Progenitor cell of endocrine pancreas (in vitro differentiated cells): ENCODE data around the gene PKNOX1. TPM values are rescaled to one million over a fixed set of nuclear protein-coding genes. Genes with fewer than 3 reads are reported as not detected.
"Not testable (repeated sequence)": the region's sequence is repeated elsewhere in the genome, so short reads cannot be mapped to it uniquely, and the experiment has no call there.

Source experiments
- DNase-seq: peaks from one replicate; pipeline ENCODE4 v3.0.0; 2021; ENCODE audit warnings: low spot score; ENCODE audit not compliant: unreplicated experiment
- H3K27ac Mint-ChIP-seq: 2 replicates; pipeline ENCODE4 v1.8.0; 2021; ENCODE audit warnings: mild to moderate bottlenecking, moderate library complexity, mixed read lengths
- H3K27me3 Mint-ChIP-seq: 2 replicates; pipeline ENCODE4 v1.8.0; 2021; ENCODE audit warnings: mixed read lengths
- H3K36me3 Mint-ChIP-seq: 2 replicates; pipeline ENCODE4 v1.8.0; 2022; ENCODE audit warnings: mixed read lengths; ENCODE audit not compliant: insufficient read depth
- H3K4me1 Mint-ChIP-seq: 2 replicates; pipeline ENCODE4 v1.8.0; 2021; ENCODE audit warnings: low read depth, mixed read lengths
- H3K4me3 Mint-ChIP-seq: 2 replicates; pipeline ENCODE4 v1.8.0; 2021; ENCODE audit warnings: low read depth, mild to moderate bottlenecking, moderate library complexity, mixed read lengths
- H3K9me3 Mint-ChIP-seq: 2 replicates; pipeline ENCODE4 v1.8.0; 2021; ENCODE audit warnings: low read depth, mixed read lengths
- total RNA-seq: library from RNA; stranded (reverse); gene quantifications from 2 replicates; pipeline ENCODE4 v1.2.1, GENCODE V29; 2021
- TF ChIP-seq, protein P1 (sequence below): fragments of 200-600 bp; sonication (generic); IDR thresholded peaks from one replicate; pipeline ENCODE4 v1.5.0; 2021; ENCODE audit warnings: antibody characterized with exemption, mild to moderate bottlenecking; ENCODE audit not compliant: unreplicated experiment

The PKNOX1 gene
- total RNA-seq, 1 donor from 2014 or later: 27.7 TPM

DNA sequence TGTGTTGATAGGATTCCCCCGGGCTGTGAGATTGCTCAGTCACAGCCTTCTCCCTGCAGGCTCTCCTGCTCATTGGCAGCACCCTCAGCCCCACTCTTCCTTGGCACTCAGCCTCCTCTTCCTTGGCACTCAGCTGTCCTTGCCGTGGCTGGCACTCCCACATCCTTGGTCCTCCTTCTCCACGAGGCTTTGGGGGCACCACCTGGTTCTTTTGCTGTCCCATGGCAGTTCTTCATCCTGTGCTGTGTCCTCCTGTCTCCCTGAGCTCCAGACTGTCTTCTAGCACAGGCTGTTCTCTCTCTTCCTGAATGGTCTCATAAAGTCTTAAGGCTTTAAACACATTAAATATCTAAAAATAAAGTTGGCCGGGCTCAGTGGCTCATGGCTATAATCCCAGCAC is 27.0 kb downstream of the PKNOX1 start:
- peaks cover 4% of the 10 kb centered on the region for H3K4me1 Mint-ChIP-seq
- TF ChIP-seq, protein P1, sequence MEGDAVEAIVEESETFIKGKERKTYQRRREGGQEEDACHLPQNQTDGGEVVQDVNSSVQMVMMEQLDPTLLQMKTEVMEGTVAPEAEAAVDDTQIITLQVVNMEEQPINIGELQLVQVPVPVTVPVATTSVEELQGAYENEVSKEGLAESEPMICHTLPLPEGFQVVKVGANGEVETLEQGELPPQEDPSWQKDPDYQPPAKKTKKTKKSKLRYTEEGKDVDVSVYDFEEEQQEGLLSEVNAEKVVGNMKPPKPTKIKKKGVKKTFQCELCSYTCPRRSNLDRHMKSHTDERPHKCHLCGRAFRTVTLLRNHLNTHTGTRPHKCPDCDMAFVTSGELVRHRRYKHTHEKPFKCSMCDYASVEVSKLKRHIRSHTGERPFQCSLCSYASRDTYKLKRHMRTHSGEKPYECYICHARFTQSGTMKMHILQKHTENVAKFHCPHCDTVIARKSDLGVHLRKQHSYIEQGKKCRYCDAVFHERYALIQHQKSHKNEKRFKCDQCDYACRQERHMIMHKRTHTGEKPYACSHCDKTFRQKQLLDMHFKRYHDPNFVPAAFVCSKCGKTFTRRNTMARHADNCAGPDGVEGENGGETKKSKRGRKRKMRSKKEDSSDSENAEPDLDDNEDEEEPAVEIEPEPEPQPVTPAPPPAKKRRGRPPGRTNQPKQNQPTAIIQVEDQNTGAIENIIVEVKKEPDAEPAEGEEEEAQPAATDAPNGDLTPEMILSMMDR: no peak
- H3K27ac Mint-ChIP-seq: no peak overlapping the region
- H3K27me3 Mint-ChIP-seq: no peaks in the 10 kb centered on the region
- DNase-seq: no peak
- no peak overlapping the region for H3K4me3 Mint-ChIP-seq
- H3K36me3 Mint-ChIP-seq: peaks cover 30% of the 10 kb centered on the region
- H3K9me3 Mint-ChIP-seq: peaks cover 18% of the 10 kb centered on the region

DNA sequence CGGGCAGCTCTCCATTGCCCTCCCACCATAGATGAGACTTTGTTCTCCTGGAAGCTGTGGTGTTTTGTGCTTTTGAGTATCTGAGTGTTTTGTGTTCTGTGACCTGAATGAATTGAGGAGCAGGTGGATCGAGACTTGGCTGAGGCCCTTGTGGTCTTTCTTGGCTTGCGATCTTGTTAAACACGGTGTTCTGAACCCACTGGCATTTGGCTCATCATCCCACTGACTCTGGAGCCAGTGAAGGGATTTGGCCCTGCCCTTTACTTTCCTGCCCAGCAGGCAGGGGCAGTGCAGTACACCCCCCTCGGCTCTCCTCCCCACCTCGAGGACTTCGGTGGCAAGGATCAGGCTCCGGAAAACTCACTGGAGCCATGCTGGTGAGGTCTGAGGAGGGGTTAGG is 30.6 kb downstream of the PKNOX1 start:
- peaks cover 14% of the 10 kb centered on the region for H3K4me1 Mint-ChIP-seq
- no peak overlapping the region for H3K27ac Mint-ChIP-seq
- H3K27me3 Mint-ChIP-seq: no peaks in the 10 kb centered on the region
- TF ChIP-seq, protein P1: no peak
- H3K9me3 Mint-ChIP-seq: peaks cover 4% of the 10 kb centered on the region
- DNase-seq: no peak
- H3K36me3 Mint-ChIP-seq: peaks cover 29% of the 10 kb centered on the region
- no peak overlapping the region for H3K4me3 Mint-ChIP-seq

DNA sequence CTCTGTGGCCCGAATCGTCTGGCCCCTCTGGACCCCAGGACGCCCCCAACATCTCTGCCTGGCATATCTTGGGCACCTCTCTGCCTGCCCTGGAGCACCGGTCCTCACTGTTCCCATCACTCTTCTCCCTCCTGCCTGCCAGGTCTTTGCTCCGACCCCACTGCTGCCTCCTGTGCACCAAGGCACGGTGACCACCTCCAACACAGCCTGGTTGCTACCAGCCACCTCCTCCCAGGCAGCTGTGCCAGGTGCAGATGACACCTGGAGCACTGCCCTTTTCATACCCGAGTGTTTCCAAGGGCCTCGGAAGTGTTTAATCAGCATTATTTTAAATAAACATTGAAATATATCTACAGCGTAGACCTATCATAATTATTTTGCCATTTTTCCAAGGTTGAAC is 31.3 kb downstream of the PKNOX1 start:
- Mint-ChIP-seq H3K27ac (peak overlapping the region; percentile 60), H3K9me3 (no peaks in the 10 kb centered on the region), H3K4me3 (no peak overlapping the region), H3K27me3 (no peaks in the 10 kb centered on the region), H3K4me1 (peaks cover 14% of the 10 kb centered on the region), H3K36me3 (peaks cover 26% of the 10 kb centered on the region)
- no peak for DNase-seq
- TF ChIP-seq, protein P1: no peak

DNA sequence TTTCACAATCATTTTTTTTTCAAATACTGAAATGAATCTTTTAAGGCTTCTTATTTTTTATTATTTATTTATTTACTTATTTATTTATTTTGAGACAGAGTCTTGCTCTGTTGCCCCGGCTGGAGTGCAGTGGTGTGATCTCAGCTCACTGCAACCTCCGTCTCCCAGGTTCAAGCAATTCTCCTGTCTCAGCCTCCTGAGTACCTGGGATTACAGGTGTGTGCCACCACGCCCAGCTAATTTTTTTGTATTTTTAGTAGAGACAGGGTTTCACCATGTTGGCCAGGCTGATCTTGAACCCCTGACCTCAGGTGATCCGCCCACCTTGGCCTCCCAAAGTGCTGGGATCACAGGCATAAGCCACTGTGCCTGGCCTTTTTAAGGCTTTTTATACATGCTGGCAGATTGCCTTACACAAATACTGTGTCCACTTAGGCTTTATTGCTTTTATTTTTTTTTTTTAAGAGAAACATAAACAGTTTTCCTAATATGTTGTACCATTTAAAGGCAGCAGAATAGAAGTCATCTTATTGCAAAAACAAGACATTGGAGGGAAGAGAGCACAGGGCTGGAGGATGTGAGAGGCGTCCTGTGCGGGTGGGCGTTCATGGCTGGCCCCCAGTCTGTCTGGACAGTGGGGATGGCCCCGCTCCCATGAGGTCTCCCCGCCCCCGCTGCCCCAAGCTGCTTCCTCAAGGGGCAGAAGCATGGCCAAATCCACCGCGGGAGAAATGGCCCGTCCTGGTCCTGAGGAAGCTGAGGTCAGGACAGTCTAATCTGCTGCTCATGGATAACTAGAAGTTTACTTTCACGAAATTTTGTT is 31.9 kb downstream of the PKNOX1 start:
- peaks cover 14% of the 10 kb centered on the region for H3K4me1 Mint-ChIP-seq
- H3K36me3 Mint-ChIP-seq: peaks cover 26% of the 10 kb centered on the region
- peak overlapping the region; percentile 29 for H3K27ac Mint-ChIP-seq
- DNase-seq, H3K9me3 Mint-ChIP-seq, H3K27me3 Mint-ChIP-seq, H3K4me3 Mint-ChIP-seq: not testable (repeated sequence)

DNA sequence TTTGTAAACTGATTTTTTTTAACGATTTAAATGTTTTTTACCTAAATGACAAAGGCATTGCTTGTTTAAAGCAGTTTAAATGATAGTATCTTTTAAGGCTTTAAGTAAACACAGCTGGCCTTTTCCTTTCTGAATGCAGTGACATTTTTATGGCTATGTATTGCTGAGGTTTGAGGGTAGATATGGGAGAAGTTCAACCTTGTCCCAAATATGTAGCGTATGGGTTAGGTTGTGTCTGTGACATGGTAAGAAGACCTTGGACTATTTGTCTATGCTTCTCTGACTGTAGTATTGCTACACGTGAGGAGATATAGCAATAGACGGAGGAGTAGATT is 32.5 kb downstream of the PKNOX1 start:
- Mint-ChIP-seq H3K4me3 (no peak overlapping the region), H3K27ac (no peak overlapping the region), H3K9me3 (no peaks in the 10 kb centered on the region), H3K27me3 (no peaks in the 10 kb centered on the region), H3K36me3 (peaks cover 30% of the 10 kb centered on the region), H3K4me1 (peaks cover 14% of the 10 kb centered on the region)
- no peak for DNase-seq
- TF ChIP-seq, protein P1: no peak

DNA sequence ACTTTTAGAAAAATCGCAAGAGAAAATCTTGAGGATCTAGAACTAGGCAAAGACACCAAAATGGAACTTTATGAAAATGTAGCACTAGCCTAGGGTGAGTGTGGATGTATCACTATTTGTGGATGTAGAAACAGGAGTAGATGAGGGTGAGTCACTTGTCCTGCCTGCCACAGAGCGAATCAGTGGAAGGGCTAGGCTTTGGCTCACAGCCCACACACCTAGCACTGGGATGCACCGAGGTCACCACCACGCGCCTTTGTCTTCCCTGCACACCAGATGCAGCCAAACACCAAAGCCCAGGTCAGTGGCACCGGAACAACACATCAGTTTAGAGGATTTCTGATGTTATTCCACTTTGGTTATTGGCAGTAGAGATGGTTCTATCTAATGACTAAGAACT is 38.2 kb downstream of the PKNOX1 start:
- no peak overlapping the region for H3K4me3 Mint-ChIP-seq

More for the DNA sequence above, 38.2 kb downstream of the PKNOX1 start:
- TF ChIP-seq, protein P1: no peak
- no peaks in the 10 kb centered on the region for H3K9me3 Mint-ChIP-seq
- DNase-seq: no peak
- peaks cover 32% of the 10 kb centered on the region for H3K36me3 Mint-ChIP-seq
- no peaks in the 10 kb centered on the region for H3K4me1 Mint-ChIP-seq
- H3K27me3 Mint-ChIP-seq: no peaks in the 10 kb centered on the region
- H3K27ac Mint-ChIP-seq: no peak overlapping the region
